Measurements from ENCODE around the gene TMEM132D. TPM values are rescaled to one million over a fixed set of nuclear protein-coding genes. Genes with fewer than 3 reads are reported as not detected.

The TMEM132D gene
- total and polyA plus RNA-seq, 8 donors = 0.19 to 2.8 (median 0.46) TPM

GRCh38 chr12:129841251-129841650 lies 62.6 kb downstream of the TMEM132D start:
- FAIRE-seq = no peak
- WGBS, 2 donors = 45 to 58% methylated on average over 3 of the region's 3 CpGs
- intact Hi-C loops (cut with DNase I) = no loop called here
- Histone ChIP-seq H3K27me3 (peaks cover 0 to 15% (median 2%) of the 10 kb centered on the region in 4 donors), H3K27ac (no peak overlapping the region), H3K36me3 (no peaks in the 10 kb centered on the region), H3K9me3 (no peaks in the 10 kb centered on the region), H3K4me3 (no peak overlapping the region), H3K4me1 (no peaks in the 10 kb centered on the region)
- ATAC-seq = no peak
- DNase-seq = no peak
- no peak for TF ChIP-seq CTCF (IDR thresholded peaks at IDR 0.05)

GRCh38 chr12:129840145-129840884 lies 63.5 kb downstream of the TMEM132D start:
- DNase-seq (no peak), FAIRE-seq (no peak), ATAC-seq (no peak)
- no peak overlapping the region for H3K27ac ChIP-seq
- TF ChIP-seq CTCF (IDR thresholded peaks at IDR 0.05) = no peak
- no peaks in the 10 kb centered on the region for H3K4me1 ChIP-seq
- no peak overlapping the region for H3K4me3 ChIP-seq
- 60 to 64% methylated on average over 21 of the region's 21 CpGs for WGBS, 2 donors
- H3K27me3 ChIP-seq = peaks cover 0 to 15% (median 2%) of the 10 kb centered on the region in 4 donors
- no peaks in the 10 kb centered on the region for H3K36me3 ChIP-seq
- intact Hi-C loops (cut with DNase I) = no loop called here
- no peaks in the 10 kb centered on the region for H3K9me3 ChIP-seq

- Histone ChIP-seq H3K9me3 (no peaks in the 10 kb centered on the region), H3K4me3 (no peak overlapping the region), H3K27ac (no peak overlapping the region), H3K4me1 (no peaks in the 10 kb centered on the region), H3K27me3 (peaks cover 0 to 15% (median 2%) of the 10 kb centered on the region in 4 donors), H3K36me3 (no peaks in the 10 kb centered on the region)
- no peak for FAIRE-seq
- ATAC-seq = no peak
- WGBS, 2 donors = 68 to 79% methylated on average over 10 of the region's 10 CpGs
- intact Hi-C loops (cut with DNase I) = no loop called here
- DNase-seq = no peak
- no peak for TF ChIP-seq CTCF (IDR thresholded peaks at IDR 0.05)
Observed at GRCh38 chr12:129839679-129840078, 64.1 kb downstream of the TMEM132D start.

- Histone ChIP-seq H3K4me3 (no peak overlapping the region), H3K27me3 (peaks cover 0 to 4% (median 0%) of the 10 kb centered on the region in 4 donors), H3K27ac (no peak overlapping the region), H3K4me1 (no peaks in the 10 kb centered on the region), H3K36me3 (no peaks in the 10 kb centered on the region), H3K9me3 (no peaks in the 10 kb centered on the region)
- TF ChIP-seq CTCF (IDR thresholded peaks at IDR 0.05) = no peak
- ATAC-seq (no peak), FAIRE-seq (no peak), DNase-seq (no peak)
- 69 to 71% methylated on average over 16 of the region's 16 CpGs for WGBS, 2 donors
- intact Hi-C loops (cut with DNase I) = no loop called here
Observed at GRCh38 chr12:129831294-129831693, 72.5 kb downstream of the TMEM132D start.

- 30 to 34% methylated on average over 4 of the region's 4 CpGs for WGBS, 2 donors
- Histone ChIP-seq H3K36me3 (no peaks in the 10 kb centered on the region), H3K4me3 (no peak overlapping the region), H3K27me3 (peaks cover 0 to 4% (median 0%) of the 10 kb centered on the region in 4 donors), H3K4me1 (no peaks in the 10 kb centered on the region), H3K27ac (no peak overlapping the region), H3K9me3 (no peaks in the 10 kb centered on the region)
- intact Hi-C loops (cut with DNase I) = no loop called here
- FAIRE-seq = no peak
- no peak for TF ChIP-seq CTCF (IDR thresholded peaks at IDR 0.05)
- ATAC-seq = no peak
- DNase-seq = no peak
Observed at GRCh38 chr12:129830796-129831195, 73.0 kb downstream of the TMEM132D start.
